ENCODE results near the gene KRT39.

GRCh38 chr17:41003926-41004325 lies 37.2 kb upstream of the KRT39 start:
- TF ChIP-seq CTCF (IDR thresholded peaks at IDR 0.05) (no peak), POLR2A (IDR thresholded peaks at IDR 0.05) (no peak), EP300 (IDR thresholded peaks at IDR 0.05) (no peak), POLR2AphosphoS5 (IDR thresholded peaks at IDR 0.05) (no peak)
